Esophagus squamous epithelium (tissue), 5 donors: ENCODE data around the gene PCBD1. TPM values are rescaled to one million over a fixed set of nuclear protein-coding genes. Genes with fewer than 3 reads are reported as not detected.

Experiments used
- DNase-seq: peaks from one replicate; lab custom pipeline; 2025; lab: John Stamatoyannopoulos, UW
- H3K27ac ChIP-seq, 4 donors: fragments of 200-600 bp; sonication (generic); one replicate each; pipeline ENCODE4 v1.5.1; 2016 to 2019; ENCODE audit warnings: mild to moderate bottlenecking in 1 of 4
- H3K27me3 ChIP-seq, 4 donors: fragments of 200-600 bp; sonication (generic); 1 replicate in 3 of 4; 2 replicates in 1 of 4; pipeline versions ENCODE4 v1.5.1 to v1.6.0; 2017 to 2021; ENCODE audit warnings: antibody characterized with exemption in 1 of 4
- H3K36me3 ChIP-seq, 3 donors: fragments of 200-600 bp; sonication (generic); one replicate each; pipeline ENCODE4 v1.5.1; 2016 to 2019
- H3K4me1 ChIP-seq, 3 donors: fragments of 200-600 bp; sonication (generic); one replicate each; pipeline ENCODE4 v1.5.1; 2017 to 2019
- H3K4me3 ChIP-seq, 4 donors: fragments of 200-600 bp; sonication (generic); 1 replicate in 3 of 4; 2 replicates in 1 of 4; pipeline ENCODE4 v1.5.1; 2016 to 2019; ENCODE audit warnings: mild to moderate bottlenecking in 2 of 4, moderate library complexity in 1 of 4
- H3K9me3 ChIP-seq, 3 donors: fragments of 200-600 bp; sonication (generic); one replicate each; pipeline ENCODE4 v1.5.1; 2016 to 2019
- CTCF ChIP-seq, 6 experiments: fragments of 450-650 bp in 4 of 6; fragments of 200-600 bp in 2 of 6; sonication (generic) in 2 of 6; IDR thresholded peaks; one replicate each; pipeline ENCODE4 v1.5.1; 2016 to 2019; ENCODE audit warnings: antibody characterized with exemption in 6 of 6, mild to moderate bottlenecking in 4 of 6, moderate library complexity in 4 of 6
- POLR2A ChIP-seq, 4 donors: fragments of 450-650 bp; IDR thresholded peaks; one replicate each; pipeline ENCODE4 v1.6.1; 2017; ENCODE audit warnings: antibody characterized with exemption in 4 of 4, mild to moderate bottlenecking in 4 of 4, moderate library complexity in 3 of 4
- WGBS, 2 donors: methylation state at CpG; one replicate each; pipeline ENCODE4 v1.1.5; 2018; 5-methylcytosine and 5-hydroxymethylcytosine counted together
- intact Hi-C: fragments of 100-400 bp; cut with DNase I; formaldehyde crosslinking; loops from one replicate; pipeline ENCODE4 v1.15.0; 2022
- total RNA-seq, 4 donors: library from RNA; depleted of rRNA; stranded (reverse); fragments of >200 nt; gene quantifications; one replicate each; pipeline ENCODE4 v1.1.0, GENCODE V29; 2016
- donor health status: DM: yes; HTN: yes; CAD: no.

PCBD1 gene
- total RNA-seq, 4 donors from 2014 or later = 26.2 to 56.3 (median 41.5) TPM

GRCh38 chr10:70847659-70848360, 40.6 kb downstream of the PCBD1 start:
- WGBS, 2 donors = 75 to 93% methylated on average over 1 of the region's 1 CpG

GRCh38 chr10:70846795-70847194, 41.6 kb downstream of the PCBD1 start:
- Histone ChIP-seq H3K27ac (no peak overlapping the region), H3K9me3 (no peaks in the 10 kb centered on the region), H3K27me3 (no peaks in the 10 kb centered on the region), H3K4me3 (no peak overlapping the region), H3K4me1 (peaks cover 0 to 8% (median 0%) of the 10 kb centered on the region in 3 donors), H3K36me3 (peaks cover 0 to 76% (median 14%) of the 10 kb centered on the region in 3 donors)
- TF ChIP-seq CTCF (IDR thresholded peaks at IDR 0.05) (no peak), POLR2A (IDR thresholded peaks at IDR 0.05) (no peak)
- intact Hi-C loops = no loop called here
- DNase-seq = no peak
- WGBS, 2 donors = 68 to 72% methylated on average over 2 of the region's 2 CpGs

More at GRCh38 chr10:70847659-70848360, 40.6 kb downstream of the PCBD1 start:
- DNase-seq = no peak
- TF ChIP-seq CTCF (IDR thresholded peaks at IDR 0.05) (no peak), POLR2A (IDR thresholded peaks at IDR 0.05) (no peak)
- Histone ChIP-seq H3K9me3 (no peaks in the 10 kb centered on the region), H3K27me3 (no peaks in the 10 kb centered on the region), H3K36me3 (peaks cover 0 to 80% (median 18%) of the 10 kb centered on the region in 3 donors), H3K27ac (no peak overlapping the region), H3K4me1 (peaks cover 0 to 13% (median 0%) of the 10 kb centered on the region in 3 donors), H3K4me3 (no peak overlapping the region)
- intact Hi-C loops = no loop called here

- no peaks in the 10 kb centered on the region for H3K9me3 ChIP-seq
- peaks cover 0 to 8% (median 0%) of the 10 kb centered on the region in 3 donors for H3K4me1 ChIP-seq
- no peak for TF ChIP-seq POLR2A (IDR thresholded peaks at IDR 0.05)
- TF ChIP-seq CTCF (IDR thresholded peaks at IDR 0.05) = no peak
- no peak overlapping the region for H3K27ac ChIP-seq
- intact Hi-C loops = no loop called here
- peaks cover 0 to 74% (median 14%) of the 10 kb centered on the region in 3 donors for H3K36me3 ChIP-seq
- no peak overlapping the region for H3K4me3 ChIP-seq
- H3K27me3 ChIP-seq = no peaks in the 10 kb centered on the region
- no peak for DNase-seq
- WGBS, 2 donors = 83 to 95% methylated on average over 1 of the region's 1 CpG
Measured at GRCh38 chr10:70845816-70846215, 42.5 kb downstream of the PCBD1 start.

- Histone ChIP-seq H3K36me3 (peaks cover 0 to 74% (median 14%) of the 10 kb centered on the region in 3 donors), H3K27ac (no peak overlapping the region), H3K9me3 (no peaks in the 10 kb centered on the region), H3K4me3 (no peak overlapping the region), H3K27me3 (no peaks in the 10 kb centered on the region), H3K4me1 (peaks cover 0 to 8% (median 0%) of the 10 kb centered on the region in 3 donors)
- DNase-seq = no peak
- TF ChIP-seq CTCF (IDR thresholded peaks at IDR 0.05) (no peak), POLR2A (IDR thresholded peaks at IDR 0.05) (no peak)
- WGBS, 2 donors = 80 to 97% methylated on average over 2 of the region's 2 CpGs
- intact Hi-C loops = no loop called here
Measured at GRCh38 chr10:70845256-70845655, 43.1 kb downstream of the PCBD1 start.

- intact Hi-C loops = no loop called here
- no peaks in the 10 kb centered on the region for H3K27me3 ChIP-seq
- peaks cover 0 to 3% (median 0%) of the 10 kb centered on the region in 3 donors for H3K4me1 ChIP-seq
- peaks cover 0 to 71% (median 14%) of the 10 kb centered on the region in 3 donors for H3K36me3 ChIP-seq
- H3K27ac ChIP-seq = no peak overlapping the region
- no peak for DNase-seq
- 85% methylated on average over 2 of the region's 2 CpGs for WGBS, 2 donors
- no peaks in the 10 kb centered on the region for H3K9me3 ChIP-seq
- no peak overlapping the region for H3K4me3 ChIP-seq
- no peak for TF ChIP-seq POLR2A (IDR thresholded peaks at IDR 0.05)
- TF ChIP-seq CTCF (IDR thresholded peaks at IDR 0.05) = no peak
Measured at GRCh38 chr10:70843776-70844489, 44.4 kb downstream of the PCBD1 start.
